Mammary epithelial cell (primary cell): ENCODE measurements around the gene UBASH3A.

ENCODE experiments used
- CTCF ChIP-seq, 2 donors: IDR thresholded peaks in 1 of 2; conservative IDR thresholded peaks in 1 of 2; 2 replicates each; pipeline ENCODE4 v1.5.1; 2011 to 2012; ENCODE audit warnings: inconsistent platforms in 2 of 2, low read length in 2 of 2, mild to moderate bottlenecking in 2 of 2, control low read depth in 1 of 2, low read depth in 1 of 2; ENCODE audit not compliant: insufficient read depth in 1 of 2; ENCODE audit errors: extremely low read depth in 1 of 2
- EZH2 ChIP-seq: IDR thresholded peaks from 2 replicates; pipeline ENCODE4 v1.6.1; 2012; ENCODE audit warnings: low read length, inconsistent platforms, borderline replicate concordance

DNA sequence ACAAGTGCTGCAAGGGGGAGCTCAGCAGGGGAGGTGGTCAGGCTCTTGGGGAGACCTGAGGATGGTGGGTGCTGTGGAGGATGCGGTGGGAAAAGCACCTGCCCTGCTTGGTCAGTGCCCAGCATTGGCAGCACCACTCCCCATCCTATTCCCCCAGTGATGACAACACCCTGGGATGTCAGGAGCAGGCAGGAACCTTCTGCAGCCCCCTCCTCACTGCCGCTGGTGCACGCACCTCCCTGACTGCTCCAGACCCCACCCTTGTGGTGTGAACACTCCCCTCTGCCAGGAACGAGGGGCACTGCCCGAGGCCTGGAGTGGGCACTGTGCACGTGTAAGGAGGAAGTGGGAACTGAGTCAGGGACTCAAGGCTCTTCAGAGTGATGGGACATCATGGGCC is 20.4 kb upstream of the UBASH3A start:
- TF ChIP-seq CTCF (conservative IDR thresholded peaks at IDR 0.05 in 1 of 2, IDR thresholded peaks at IDR 0.05 in 1 of 2; ENCODE audit: extremely low read depth in 1 of 2, insufficient read depth in 1 of 2, low read depth in 1 of 2, low read length in 2 of 2) (no peak), EZH2 (no peak)
